ENCODE measurements around the gene B4GAT1.
"Not testable (repeated sequence)": the region's sequence is repeated elsewhere in the genome, so short reads cannot be mapped to it uniquely, and the experiment has no call there.

Gene B4GAT1

DNA sequence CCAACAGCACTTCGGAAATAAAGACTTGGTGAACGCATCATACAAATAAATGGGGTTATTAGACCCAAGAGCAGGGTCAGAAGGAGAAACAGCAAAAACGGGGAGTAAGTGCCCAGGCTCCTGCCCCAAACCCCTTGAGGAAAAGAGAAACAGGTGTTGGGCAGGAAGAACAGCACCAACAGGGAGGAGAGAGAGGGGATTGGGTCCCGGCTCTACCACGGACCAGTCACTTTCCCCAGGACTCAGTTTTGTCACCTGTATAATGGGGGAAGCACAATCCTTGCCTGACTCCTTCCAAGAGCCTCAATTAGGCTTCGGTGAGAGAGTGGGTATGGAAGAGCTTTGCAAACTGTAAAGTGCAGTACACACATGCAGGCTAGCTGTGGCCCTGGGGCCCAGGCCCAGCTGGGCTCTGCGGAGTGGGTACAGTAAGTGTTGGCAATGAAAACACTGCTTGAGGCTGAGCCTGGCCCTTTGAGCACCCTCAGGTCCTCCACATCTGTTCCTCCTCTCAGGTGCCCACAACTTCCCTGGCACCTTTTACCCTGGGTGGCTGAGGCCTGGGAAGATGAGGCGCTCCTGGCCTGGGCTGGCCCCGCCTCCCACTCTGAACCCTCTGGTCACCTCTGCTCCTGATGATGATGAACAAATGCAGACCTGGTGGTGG, 15.2 kb upstream of the B4GAT1 start:
- DNase-seq, result no peak

DNA sequence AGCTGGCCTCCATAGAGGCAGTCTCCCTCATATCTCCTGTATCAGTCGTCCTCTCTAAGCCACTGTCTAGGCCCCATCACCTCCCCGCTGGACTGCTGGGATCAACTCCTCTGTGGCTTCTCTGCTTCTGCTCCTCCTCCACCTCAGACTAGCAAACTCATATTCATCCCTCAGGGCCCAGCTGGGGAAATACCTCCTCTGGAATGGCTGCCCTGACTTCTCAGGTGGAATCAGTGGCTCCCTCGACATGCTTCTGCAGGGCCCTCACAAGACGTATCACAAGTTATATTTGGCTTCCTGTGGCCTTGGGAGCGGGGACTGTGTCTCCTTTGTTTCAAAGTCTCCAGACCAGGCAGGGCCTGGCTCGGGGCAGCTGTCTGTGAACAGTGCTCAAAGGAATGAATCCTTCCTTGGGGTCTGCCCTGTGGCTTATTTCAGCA, 14.1 kb upstream of the B4GAT1 start:
- no peak for DNase-seq

- no peak for DNase-seq
Observed at GRCh38 chr11:66360406-66361073, 13.1 kb upstream of the B4GAT1 start.

DNA sequence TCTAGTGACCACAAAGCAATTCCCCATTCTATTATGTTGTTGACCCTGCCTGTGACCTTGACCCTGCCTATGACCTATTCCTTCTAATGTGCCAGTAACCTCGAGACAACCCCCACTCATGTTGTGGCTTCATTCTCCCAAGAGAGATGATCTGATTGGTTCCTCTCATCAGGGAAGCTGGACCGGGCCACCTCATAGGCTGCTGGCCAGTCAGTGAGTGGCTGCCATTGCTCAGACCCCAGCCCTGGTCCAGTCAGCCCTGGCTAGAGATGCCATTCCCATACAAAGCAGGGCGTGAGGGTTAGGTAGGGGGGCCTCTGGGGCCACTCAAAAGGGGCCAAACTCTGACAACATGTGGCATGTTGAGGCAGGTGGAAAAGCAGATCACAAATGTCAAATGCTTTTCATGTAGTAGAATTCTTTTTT, 12.2 kb upstream of the B4GAT1 start:
- DNase-seq, result no peak

DNA sequence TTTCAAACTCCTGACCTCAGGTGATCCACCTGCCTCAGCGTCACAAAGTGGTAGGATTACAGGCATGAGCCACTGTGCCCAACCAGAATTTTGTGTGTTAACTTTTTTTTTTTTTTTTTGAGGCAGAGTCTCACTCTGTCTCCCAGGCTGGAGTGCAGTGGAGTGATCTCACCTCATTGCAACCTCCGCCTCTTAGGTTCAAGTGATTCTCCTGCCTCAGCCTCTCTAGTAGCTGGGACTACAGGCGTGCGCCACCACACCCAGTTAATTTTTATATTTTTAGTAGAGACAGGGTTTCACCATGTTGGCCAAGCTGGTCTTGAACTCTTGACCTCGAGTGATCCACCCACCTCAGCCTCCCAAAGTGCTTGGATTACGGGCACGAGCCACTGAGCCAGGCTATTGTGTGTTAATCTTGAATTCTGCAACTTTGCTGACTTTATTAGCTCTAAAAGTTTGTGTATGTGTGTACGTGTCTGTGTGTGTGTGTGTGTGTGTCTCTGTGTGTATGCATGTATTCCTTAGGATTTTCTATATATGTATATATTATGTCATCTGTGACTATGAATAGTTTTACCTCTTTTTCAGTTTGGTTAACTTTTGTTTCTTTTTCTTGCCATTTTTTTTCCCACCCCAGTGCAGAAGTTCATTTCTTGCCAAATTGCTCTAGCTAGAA, 3.3 kb upstream of the B4GAT1 start:
- not testable (repeated sequence) for DNase-seq

GRCh38 chr11:66349084-66349386, 1.6 kb upstream of the B4GAT1 start:
- DNase-seq, result no peak

DNA sequence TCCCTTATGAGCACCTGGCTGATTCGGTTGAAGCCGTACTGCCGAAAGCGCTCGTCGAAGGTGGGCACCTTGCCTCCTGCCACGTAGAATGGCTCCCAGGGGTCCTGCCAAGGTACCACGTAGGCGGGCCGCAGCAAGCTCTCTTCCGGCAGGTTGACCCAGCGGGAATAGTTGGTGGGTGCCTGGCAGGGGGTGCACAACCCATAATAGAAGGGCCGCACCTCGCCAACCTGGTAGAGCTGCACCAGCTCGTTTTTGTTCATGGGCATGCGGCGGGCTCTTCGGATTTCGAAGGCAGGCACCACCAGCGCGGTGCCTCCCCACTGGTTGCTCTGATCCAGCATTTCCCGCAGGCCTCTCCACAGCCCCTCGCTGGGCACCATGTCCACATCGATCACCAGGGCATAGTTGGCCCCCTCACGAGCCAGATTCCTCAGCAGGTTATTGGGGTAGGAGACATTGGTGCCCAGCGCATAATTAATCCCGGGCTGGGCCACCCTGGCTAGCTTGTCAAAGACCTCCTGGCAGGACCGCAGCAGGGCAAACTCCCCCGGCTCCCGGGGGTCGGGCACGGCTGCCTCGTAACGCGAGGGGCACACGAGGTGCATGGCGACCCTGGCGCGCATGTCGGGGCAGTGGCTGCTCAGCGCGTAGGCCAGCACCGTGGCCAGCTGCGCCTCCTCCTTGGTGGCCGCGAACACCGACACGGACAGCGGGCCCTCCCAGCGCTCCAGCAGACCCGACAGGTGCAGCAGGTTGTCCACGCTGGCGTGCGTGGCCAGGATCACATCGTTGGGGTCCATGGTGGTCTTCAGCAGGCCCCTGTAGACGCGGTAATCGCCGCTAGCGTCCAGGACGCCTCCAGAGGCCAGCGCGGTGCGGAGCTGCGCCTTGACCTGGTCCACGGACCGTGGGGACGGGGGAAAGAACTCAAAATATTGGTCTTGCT, 679 bp downstream of the B4GAT1 start:
- peak; percentile 36 for DNase-seq

DNA sequence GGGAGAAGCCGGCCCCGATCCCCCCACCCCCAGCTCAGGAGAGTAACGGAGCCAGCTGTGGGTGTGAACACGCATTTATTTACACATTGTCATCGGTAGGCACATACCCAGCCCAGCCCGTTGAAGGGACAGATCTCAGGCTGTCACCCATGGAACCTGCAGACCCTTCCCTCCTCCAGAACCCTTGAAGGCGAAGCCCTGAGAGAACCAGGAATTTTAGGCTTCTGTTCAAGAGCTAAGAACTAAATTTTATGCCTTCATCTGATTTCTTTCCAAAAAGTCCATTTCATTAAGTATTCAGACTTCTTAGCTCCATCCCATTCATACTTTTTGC, 2.1 kb downstream of the B4GAT1 start:
- no peak for DNase-seq

- peak; percentile 98 for DNase-seq
Observed at GRCh38 chr11:66344550-66345315, 2.7 kb downstream of the B4GAT1 start, which contains the start of gene BRMS1. Gene BRMS1, minus strand, starts transcription at chr11:66345104. Its CDS starts 2,870 bp downstream, at chr11:66342234.

- DNase-seq, result no peak
Observed at GRCh38 chr11:66343176-66343575, 4.3 kb downstream of the B4GAT1 start.

- DNase-seq, result no peak
Observed at GRCh38 chr11:66341502-66342126, 5.8 kb downstream of the B4GAT1 start.

DNA sequence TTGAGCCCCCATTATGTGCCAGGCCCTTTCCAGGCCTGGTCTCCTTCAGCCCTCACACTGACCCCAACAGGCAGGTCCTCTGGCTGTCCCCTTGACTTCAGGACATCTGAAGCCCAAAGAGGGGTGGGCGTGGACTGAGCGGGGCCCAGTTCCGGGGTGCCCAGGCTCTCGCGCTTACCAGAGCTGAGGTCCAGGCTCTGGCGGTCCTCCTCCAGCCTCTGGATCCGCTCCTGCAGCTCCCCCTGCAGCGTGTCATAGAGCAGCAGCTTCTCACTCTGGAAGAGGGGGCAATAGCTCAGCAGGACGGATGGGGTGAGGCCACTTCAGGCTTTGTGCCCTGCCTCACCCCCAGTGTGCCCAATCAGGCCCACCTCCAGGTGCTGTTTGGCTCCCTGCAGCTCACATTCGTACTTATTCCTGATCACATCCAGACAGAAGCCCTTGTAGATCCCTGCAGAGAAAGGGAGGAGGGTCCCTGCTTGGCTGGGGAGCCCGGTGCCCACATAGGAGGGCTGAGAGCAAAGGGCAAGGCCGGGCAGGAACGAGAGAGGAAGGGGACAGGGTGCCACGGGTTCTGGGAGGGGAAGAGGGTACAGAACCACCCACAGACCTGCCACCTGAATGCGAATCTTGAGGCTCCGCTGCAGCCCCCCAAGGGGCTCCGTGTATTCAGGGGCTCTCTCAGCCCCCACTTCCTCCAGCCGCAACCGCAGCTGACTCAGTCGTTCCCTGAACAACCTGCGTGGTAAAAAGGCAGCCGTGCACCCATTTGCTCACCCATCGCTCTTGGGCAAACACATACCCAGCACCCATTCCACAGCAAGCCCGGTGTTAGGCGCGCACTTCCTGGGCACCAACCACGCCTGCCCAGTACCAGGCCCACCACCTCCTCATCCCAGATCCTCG, 6.6 kb downstream of the B4GAT1 start:
- no peak for DNase-seq

- no peak for DNase-seq
Observed at GRCh38 chr11:66339686-66340483, 7.5 kb downstream of the B4GAT1 start.

DNA sequence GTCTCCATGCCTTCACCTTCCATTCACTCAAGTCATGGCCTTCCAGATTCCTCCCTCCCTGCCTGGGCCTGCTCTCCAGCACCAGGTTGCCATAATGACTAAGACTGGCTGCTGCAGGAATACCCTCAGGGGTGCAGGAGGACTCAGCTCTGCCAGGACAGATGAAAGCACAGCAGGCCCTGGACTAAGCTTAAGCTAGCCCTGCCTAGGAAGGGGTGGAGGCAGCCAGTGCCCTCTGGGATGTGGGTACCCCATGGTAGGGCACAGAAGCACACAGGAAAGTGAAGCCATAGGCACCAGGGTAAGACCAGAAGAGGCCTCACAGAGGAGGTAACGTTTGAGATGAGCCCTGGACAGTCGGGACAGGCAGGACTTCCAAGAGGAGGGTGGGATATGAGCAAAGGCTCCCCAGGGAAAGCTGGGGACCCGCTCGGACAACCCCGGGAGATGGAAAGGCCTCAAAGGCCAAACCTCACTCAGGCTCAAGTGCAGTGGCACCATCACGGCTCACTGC, 8.2 kb downstream of the B4GAT1 start:
- DNase-seq, result peak; percentile 31

GRCh38 chr11:66338276-66339161, 8.9 kb downstream of the B4GAT1 start:
- peak; percentile 45 for DNase-seq

DNA sequence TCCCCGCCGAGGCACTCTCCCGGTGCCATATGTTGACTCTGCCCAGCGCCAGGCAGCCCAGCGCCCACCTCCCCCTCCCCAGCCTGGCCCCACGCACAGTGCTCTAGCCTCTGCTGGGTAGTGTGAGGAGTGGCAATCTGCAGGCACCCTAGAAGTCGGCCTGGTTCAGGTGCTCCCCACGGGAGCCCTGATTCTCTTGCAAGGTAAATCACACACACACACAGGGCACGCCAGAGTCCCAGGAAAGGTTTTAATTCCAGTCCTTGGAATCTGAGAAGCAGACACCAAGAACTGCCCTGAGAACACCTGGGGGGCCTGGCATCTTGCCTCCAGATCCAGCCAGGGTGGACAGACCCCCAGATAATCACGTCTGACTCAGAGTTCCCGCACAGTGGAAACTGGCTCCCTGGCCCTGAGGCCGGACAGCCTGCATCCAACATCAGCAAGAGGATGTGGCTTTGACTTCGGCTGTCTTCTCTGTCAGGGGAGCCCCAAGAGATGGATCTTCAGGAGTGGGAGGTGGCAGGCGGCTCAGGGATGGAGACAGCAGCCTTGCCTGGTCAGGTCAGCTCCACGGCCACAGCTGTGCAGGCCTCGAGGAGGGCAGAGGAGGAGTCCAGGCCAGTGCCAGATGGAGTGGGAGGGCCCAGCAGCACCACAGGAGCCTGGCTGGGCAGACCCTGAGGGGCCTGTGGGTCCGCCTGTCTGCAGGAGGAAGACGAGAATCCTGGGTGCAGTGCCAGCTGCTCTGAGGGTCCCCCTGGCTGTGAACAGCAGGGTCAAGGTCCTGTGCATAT, 10.1 kb downstream of the B4GAT1 start:
- peak; percentile 43 for DNase-seq

- peak; percentile 71 for DNase-seq
Observed at GRCh38 chr11:66336234-66337102, 11.0 kb downstream of the B4GAT1 start, which contains the start of gene RIN1. Gene RIN1, minus strand, starts transcription at chr11:66336434. Its CDS starts 32 bp downstream, at chr11:66336402.

Measured in right forelimb (tissue), 1 donor.